ENCODE results near the gene MPDZ.
"Not testable (repeated sequence)": the region's sequence is repeated elsewhere in the genome, so short reads cannot be mapped to it uniquely, and the experiment has no call there.

- not testable (repeated sequence) for TF ChIP-seq POLR2A (IDR thresholded peaks at IDR 0.05)
- TF ChIP-seq, protein P1, sequence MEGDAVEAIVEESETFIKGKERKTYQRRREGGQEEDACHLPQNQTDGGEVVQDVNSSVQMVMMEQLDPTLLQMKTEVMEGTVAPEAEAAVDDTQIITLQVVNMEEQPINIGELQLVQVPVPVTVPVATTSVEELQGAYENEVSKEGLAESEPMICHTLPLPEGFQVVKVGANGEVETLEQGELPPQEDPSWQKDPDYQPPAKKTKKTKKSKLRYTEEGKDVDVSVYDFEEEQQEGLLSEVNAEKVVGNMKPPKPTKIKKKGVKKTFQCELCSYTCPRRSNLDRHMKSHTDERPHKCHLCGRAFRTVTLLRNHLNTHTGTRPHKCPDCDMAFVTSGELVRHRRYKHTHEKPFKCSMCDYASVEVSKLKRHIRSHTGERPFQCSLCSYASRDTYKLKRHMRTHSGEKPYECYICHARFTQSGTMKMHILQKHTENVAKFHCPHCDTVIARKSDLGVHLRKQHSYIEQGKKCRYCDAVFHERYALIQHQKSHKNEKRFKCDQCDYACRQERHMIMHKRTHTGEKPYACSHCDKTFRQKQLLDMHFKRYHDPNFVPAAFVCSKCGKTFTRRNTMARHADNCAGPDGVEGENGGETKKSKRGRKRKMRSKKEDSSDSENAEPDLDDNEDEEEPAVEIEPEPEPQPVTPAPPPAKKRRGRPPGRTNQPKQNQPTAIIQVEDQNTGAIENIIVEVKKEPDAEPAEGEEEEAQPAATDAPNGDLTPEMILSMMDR (IDR thresholded peaks at IDR 0.05), result not testable (repeated sequence)
Observed at GRCh38 chr9:13222733-13223132, 56.8 kb downstream of the MPDZ start.
